ENCODE results near the gene EDIL3.

The EDIL3 gene

DNA sequence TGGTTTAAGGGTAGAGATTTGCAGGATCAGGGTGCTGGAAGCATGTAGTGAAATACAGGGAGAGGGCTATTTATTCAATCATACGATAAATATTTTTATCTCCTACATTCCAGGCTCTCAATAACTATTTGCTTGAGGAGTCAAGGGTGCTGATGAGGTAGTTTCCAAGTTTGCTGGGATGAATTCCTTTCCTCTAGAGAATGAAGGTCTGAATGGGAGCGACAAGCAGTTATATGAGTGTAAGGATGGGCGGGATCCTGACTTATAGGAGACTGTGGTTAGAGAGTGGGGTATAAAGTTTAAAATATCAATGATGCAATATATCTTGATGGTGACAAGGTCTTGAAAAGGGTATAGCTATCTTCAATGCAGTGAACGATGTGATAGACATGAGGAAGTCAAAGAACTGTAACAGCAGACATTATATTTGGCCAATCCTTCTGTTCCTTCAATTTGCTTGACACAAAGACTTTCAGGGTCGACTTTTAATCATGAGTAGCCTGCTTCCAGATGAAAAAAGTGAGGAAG lies 462.9 kb downstream of the EDIL3 start:
- no peak for TF ChIP-seq ZNF274 (IDR thresholded peaks at IDR 0.05; ENCODE audit: low read depth, low read length)
- H3K4me3 ChIP-seq (ENCODE audit: low read length) = no peak overlapping the region

GRCh38 chr5:83919071-83920041 lies 465.3 kb downstream of the EDIL3 start:
- H3K4me3 ChIP-seq (ENCODE audit: low read length) = no peak overlapping the region
- no peak for TF ChIP-seq ZNF274 (IDR thresholded peaks at IDR 0.05; ENCODE audit: low read depth, low read length)

- H3K4me3 ChIP-seq (ENCODE audit: low read length) = no peak overlapping the region
- no peak for TF ChIP-seq ZNF274 (IDR thresholded peaks at IDR 0.05; ENCODE audit: low read depth, low read length)
Observed at GRCh38 chr5:83917261-83917908, 467.3 kb downstream of the EDIL3 start.

DNA sequence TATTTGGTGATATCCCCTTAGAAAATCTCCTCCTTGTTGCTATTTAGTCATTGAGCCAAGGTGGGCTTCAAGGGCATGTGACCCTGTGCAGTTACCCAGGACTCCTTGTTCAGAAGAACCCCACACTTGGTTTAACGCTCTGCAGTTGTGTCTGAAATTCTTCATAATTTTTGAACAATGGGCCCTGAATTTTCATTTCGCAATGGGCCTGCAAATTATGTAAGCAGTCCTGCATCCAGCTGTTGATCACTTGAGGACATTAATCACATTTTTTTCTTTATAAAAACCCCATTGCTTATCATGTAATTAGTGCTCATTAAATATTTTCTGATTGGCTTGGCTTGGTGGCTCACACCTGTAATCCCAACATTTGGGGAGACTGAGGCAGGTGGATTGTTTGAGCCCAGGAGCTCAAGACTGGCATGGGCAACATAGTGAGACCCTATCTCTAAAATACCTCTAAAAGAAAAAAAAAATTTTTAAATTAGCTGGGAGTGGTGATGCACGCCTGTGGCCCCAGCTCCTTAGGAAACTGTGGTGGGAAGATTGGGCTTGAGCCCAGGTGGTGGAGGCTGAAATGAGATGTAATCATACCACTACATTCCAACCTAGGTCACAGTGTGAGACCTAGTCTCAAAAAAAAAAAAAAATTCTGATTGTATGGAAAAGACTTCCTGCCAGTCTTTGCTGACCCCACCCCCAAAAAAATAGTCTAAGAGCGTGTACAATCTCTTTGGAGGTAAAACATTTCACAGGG lies 469.8 kb downstream of the EDIL3 start:
- H3K4me3 ChIP-seq (ENCODE audit: low read length) = no peak overlapping the region
- TF ChIP-seq ZNF274 (IDR thresholded peaks at IDR 0.05; ENCODE audit: low read depth, low read length) = no peak

DNA sequence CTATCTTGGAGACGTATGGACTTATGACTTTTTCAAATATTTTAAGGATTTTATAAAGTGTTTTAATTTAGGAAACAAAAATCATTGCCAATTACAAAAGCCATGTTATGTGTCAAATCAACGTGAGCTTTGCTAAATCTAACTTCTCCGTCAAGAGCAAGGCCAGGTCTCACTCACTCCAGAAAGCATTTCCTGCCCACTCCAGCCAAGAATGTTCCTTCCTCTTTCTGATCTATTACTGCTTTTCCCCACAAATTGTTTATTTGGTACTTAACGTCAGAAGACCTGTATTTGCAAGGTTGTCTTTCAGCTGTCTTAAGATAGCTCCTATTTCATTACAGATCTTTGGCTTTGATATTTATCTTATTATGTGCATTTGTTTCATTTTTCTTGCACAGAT lies 470.5 kb downstream of the EDIL3 start:
- no peak overlapping the region for H3K4me3 ChIP-seq (ENCODE audit: low read length)
- TF ChIP-seq ZNF274 (IDR thresholded peaks at IDR 0.05; ENCODE audit: low read depth, low read length) = no peak

GRCh38 chr5:83913593-83913992 lies 471.1 kb downstream of the EDIL3 start:
- TF ChIP-seq ZNF274 (IDR thresholded peaks at IDR 0.05; ENCODE audit: low read depth, low read length) = no peak
- no peak overlapping the region for H3K4me3 ChIP-seq (ENCODE audit: low read length)

DNA sequence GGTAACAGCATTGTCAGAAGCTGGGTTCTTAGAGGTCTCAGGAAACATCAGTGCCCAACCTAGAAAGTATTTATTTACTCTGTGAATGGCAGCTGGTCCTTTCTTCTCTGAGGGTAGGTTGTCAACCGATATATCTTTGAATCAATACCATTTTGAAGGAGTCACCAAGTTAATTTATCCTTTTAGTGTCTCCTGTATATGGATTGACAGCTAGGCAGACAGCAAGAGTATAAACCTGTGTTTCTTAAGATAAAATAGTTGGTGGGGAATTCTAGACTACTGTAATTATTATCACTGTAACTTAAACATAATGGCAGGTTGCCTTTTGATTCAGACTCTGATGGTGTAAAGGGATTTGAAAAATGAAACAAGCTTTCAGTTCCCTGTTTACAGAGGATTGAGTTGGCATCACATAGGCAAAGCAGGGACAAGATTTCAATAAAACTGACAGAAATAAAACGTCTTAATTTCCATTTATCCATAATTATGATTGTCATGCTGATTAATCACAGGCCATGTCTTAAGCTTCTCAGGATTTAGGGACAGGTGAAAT lies 473.2 kb downstream of the EDIL3 start:
- no peak for TF ChIP-seq ZNF274 (IDR thresholded peaks at IDR 0.05; ENCODE audit: low read depth, low read length)
- H3K4me3 ChIP-seq (ENCODE audit: low read length) = no peak overlapping the region

- H3K4me3 ChIP-seq (ENCODE audit: low read length) = no peak overlapping the region
- no peak for TF ChIP-seq ZNF274 (IDR thresholded peaks at IDR 0.05; ENCODE audit: low read depth, low read length)
Observed at GRCh38 chr5:83900306-83900705, 484.4 kb downstream of the EDIL3 start.

DNA sequence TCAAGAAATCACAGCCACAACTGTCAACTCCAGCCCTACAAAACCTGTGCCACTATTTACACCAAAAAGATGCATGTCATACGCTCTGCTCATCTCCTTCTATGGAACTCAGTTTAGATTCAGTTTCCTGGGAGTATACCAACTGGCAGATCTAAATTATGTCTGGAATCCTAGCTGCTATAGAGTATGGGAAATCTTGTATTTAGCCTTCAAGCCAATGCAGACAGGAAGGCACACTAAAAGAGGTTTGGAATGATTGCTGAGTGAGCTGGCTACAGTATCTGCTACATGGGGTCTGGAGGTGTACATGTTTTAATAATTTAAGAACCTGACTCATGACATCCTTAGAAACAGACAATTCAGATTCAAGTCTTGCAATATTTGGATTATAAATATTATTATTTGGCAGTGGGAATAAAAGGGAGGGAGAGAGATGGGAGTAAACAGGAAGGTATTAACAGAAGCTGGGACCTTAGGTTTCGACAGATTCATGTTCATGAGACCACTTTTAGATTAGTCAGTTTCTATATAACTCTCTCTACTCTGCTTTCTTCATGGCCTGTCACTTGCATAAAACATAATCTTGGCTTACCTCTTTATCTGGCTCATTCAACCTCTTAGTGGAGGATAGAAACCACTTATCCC lies 485.2 kb downstream of the EDIL3 start:
- no peak for TF ChIP-seq ZNF274 (IDR thresholded peaks at IDR 0.05; ENCODE audit: low read depth, low read length)
- no peak overlapping the region for H3K4me3 ChIP-seq (ENCODE audit: low read length)

- H3K4me3 ChIP-seq (ENCODE audit: low read length) = no peak overlapping the region
- TF ChIP-seq ZNF274 (IDR thresholded peaks at IDR 0.05; ENCODE audit: low read depth, low read length) = no peak
Observed at GRCh38 chr5:83895860-83896259, 488.8 kb downstream of the EDIL3 start.

DNA sequence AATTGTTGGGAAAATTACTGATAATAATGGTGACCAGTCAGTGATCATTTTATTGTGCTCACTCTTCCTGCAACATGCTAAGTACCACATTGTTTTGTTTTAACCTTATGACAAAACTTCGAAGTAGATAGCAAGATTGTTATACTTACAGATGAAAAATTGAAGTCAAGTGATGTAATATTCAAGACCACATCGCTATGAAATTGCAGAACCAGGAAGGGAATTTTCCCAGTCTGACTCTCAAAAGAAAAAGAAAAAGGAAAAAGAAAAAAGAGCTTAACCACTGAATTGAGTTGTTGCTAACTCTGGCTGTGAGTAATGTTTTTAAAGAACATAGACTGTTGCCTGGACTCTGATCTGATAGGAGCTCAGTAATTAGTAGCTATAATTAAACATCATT lies 493.4 kb downstream of the EDIL3 start:
- no peak for TF ChIP-seq ZNF274 (IDR thresholded peaks at IDR 0.05; ENCODE audit: low read depth, low read length)
- H3K4me3 ChIP-seq (ENCODE audit: low read length) = no peak overlapping the region

Data from GM08714 (cell line).